HG03439 (cell line): Measurements from ENCODE around the gene CYP4F12.
"Not testable (repeated sequence)": the region's sequence is repeated elsewhere in the genome, so short reads cannot be mapped to it uniquely, and the experiment has no call there.

Experiments used
- ATAC-seq: cut with Tn5 transposase; IDR thresholded peaks from one replicate; pipeline ENCODE4 v1.9.1; 2021; ENCODE audit warnings: mild to moderate bottlenecking, moderate library complexity; ENCODE audit not compliant: unreplicated experiment

The CYP4F12 gene

GRCh38 chr19:15649526-15649925 is 23.4 kb upstream of the CYP4F12 start:
- ATAC-seq, result no peak

- not testable (repeated sequence) for ATAC-seq
These were observed 22.8 kb upstream of the CYP4F12 start for GRCh38 chr19:15650123-15650522.

GRCh38 chr19:15651791-15652190 is 21.1 kb upstream of the CYP4F12 start:
- no peak for ATAC-seq

GRCh38 chr19:15652559-15653278 is 20.2 kb upstream of the CYP4F12 start:
- ATAC-seq, result no peak

GRCh38 chr19:15656467-15656866 is 16.4 kb upstream of the CYP4F12 start:
- no peak for ATAC-seq

GRCh38 chr19:15663247-15663646 is 9.6 kb upstream of the CYP4F12 start:
- ATAC-seq, result no peak

GRCh38 chr19:15666186-15666585 is 6.7 kb upstream of the CYP4F12 start:
- ATAC-seq, result no peak

GRCh38 chr19:15666883-15667282 is 6.0 kb upstream of the CYP4F12 start:
- no peak for ATAC-seq

- no peak for ATAC-seq
These were observed 3.4 kb upstream of the CYP4F12 start for GRCh38 chr19:15669440-15669839.

- ATAC-seq, result no peak
These were observed 3.0 kb upstream of the CYP4F12 start for GRCh38 chr19:15669891-15670290.

GRCh38 chr19:15671237-15671821 is 1.6 kb upstream of the CYP4F12 start:
- no peak for ATAC-seq

- no peak for ATAC-seq
These were observed 852 bp upstream of the CYP4F12 start for GRCh38 chr19:15671891-15672579.

- no peak for ATAC-seq
These were observed 328 bp downstream of the CYP4F12 start for GRCh38 chr19:15673176-15673654.

GRCh38 chr19:15675560-15675959 is 2.7 kb downstream of the CYP4F12 start:
- no peak for ATAC-seq

- ATAC-seq, result no peak
These were observed 6.2 kb downstream of the CYP4F12 start for GRCh38 chr19:15679089-15679488.

- ATAC-seq, result not testable (repeated sequence)
These were observed 7.0 kb downstream of the CYP4F12 start for GRCh38 chr19:15679865-15680264.

GRCh38 chr19:15680478-15681322 is 7.8 kb downstream of the CYP4F12 start:
- ATAC-seq, result no peak

- no peak for ATAC-seq
These were observed 10.5 kb downstream of the CYP4F12 start for GRCh38 chr19:15683411-15683810.

GRCh38 chr19:15684828-15685227 is 11.9 kb downstream of the CYP4F12 start:
- ATAC-seq, result no peak

GRCh38 chr19:15696654-15697194 is 23.8 kb downstream of the CYP4F12 start:
- no peak for ATAC-seq
